HepG2 (cell line): Measurements from ENCODE around the gene TMEM11. TPM values are rescaled to one million over a fixed set of nuclear protein-coding genes. Genes with fewer than 3 reads are reported as not detected.

ENCODE experiments used
- ATAC-seq: fragments of 200-7000 bp; cut with Tn5 transposase; 3 replicates; pipeline ENCODE4 v1.9.1; 2020; ENCODE audit warnings: mild to moderate bottlenecking, moderate library complexity
- BruUV-seq: library from RNA; stranded (reverse); fragments of 400-500 nt; replicated peaks from 2 replicates; lab custom pipeline; 2021; lab: Mats Ljungman, UMichigan
- CTCF ChIA-PET: fragments of 300-600 bp; formaldehyde crosslinking; extraction: SDS; loops from one replicate; lab custom pipeline; 2021; ENCODE audit warnings: low total read pairs, inconsistent platforms, low intra/inter-chr PET ratio; lab: Yijun Ruan, JAX
- POLR2A ChIA-PET: fragments of 350-600 bp; sonication (Branson Sonifier 250); formaldehyde crosslinking; loops from one replicate; lab custom pipeline; 2020; ENCODE audit warnings: antibody characterized with exemption, inconsistent platforms; lab: Yijun Ruan, JAX
- DNase-seq: peaks from one replicate; pipeline ENCODE4 v3.0.0-alpha.2; 2015; ENCODE audit warnings: low spot score
- FAIRE-seq: peaks from 3 replicates; lab custom pipeline; 2011; peaks lifted over from hg19 to GRCh38; lab: Jason Lieb, UNC
- H2AFZ ChIP-seq: one replicate; pipeline ENCODE4 v1.6.1; 2011; ENCODE audit warnings: low read length, inconsistent platforms
- H3K27ac ChIP-seq: fragments of 300-600 bp; 3 replicates; pipeline ENCODE4 v1.8.0; 2011; ENCODE audit warnings: mixed run types, mild to moderate bottlenecking, mixed read lengths, low read length, inconsistent platforms; ENCODE audit not compliant: insufficient read depth; ENCODE audit errors: extremely low read length
- H3K27me3 ChIP-seq, 2 experiments: fragments of 200-600 bp in 1 of 2; 2 replicates in 1 of 2; 3 replicates in 1 of 2; pipeline versions ENCODE4 v1.6.0 to v1.8.0; 2011; ENCODE audit warnings: low read length in 2 of 2, mild to moderate bottlenecking in 2 of 2, moderate library complexity in 2 of 2, inconsistent platforms in 1 of 2; ENCODE audit not compliant: insufficient read depth in 2 of 2, control insufficient read depth in 1 of 2
- H3K36me3 ChIP-seq, 2 experiments: fragments of 200-600 bp in 1 of 2; replicated peaks in 1 of 2; 2 replicates in 1 of 2; 3 replicates in 1 of 2; pipeline versions ENCODE4 v1.5.1 to v1.8.0; 2011; ENCODE audit warnings: low read length in 2 of 2, inconsistent platforms in 1 of 2; ENCODE audit not compliant: insufficient read depth in 2 of 2, control insufficient read depth in 1 of 2
- H3K4me1 ChIP-seq: 2 replicates; pipeline ENCODE4 v1.5.1; 2012; ENCODE audit warnings: low read length, inconsistent platforms; ENCODE audit not compliant: insufficient read depth
- H3K4me2 ChIP-seq: 2 replicates; pipeline ENCODE4 v1.6.0; 2011; ENCODE audit warnings: low read depth, low read length, inconsistent platforms
- H3K4me3 ChIP-seq, 3 experiments: fragments of 200-600 bp in 1 of 3; sonication (generic), shearing (Covaris generic) in 1 of 3; replicated peaks in 1 of 3; 2 replicates each; pipeline ENCODE4 v1.5.1; 2011 to 2016; ENCODE audit warnings: low read length in 3 of 3, inconsistent platforms in 2 of 3, low read depth in 2 of 3, mild to moderate bottlenecking in 2 of 3, control low read depth in 1 of 3, mixed read lengths in 1 of 3; ENCODE audit not compliant: insufficient read depth in 1 of 3
- H3K79me2 ChIP-seq: one replicate; pipeline ENCODE4 v1.6.1; 2011; ENCODE audit warnings: low read length, inconsistent platforms; ENCODE audit not compliant: insufficient read depth
- H3K9ac ChIP-seq: 2 replicates; pipeline ENCODE4 v1.6.0; 2011; ENCODE audit warnings: mild to moderate bottlenecking, low read depth, low read length, inconsistent platforms; ENCODE audit not compliant: insufficient read depth
- H3K9me3 ChIP-seq: 2 replicates; pipeline ENCODE4 v1.5.1; 2012; ENCODE audit warnings: mild to moderate bottlenecking, low read length
- H4K20me1 ChIP-seq: 2 replicates; pipeline ENCODE4 v1.6.0; 2011; ENCODE audit warnings: inconsistent platforms, mild to moderate bottlenecking, low read length, moderate library complexity; ENCODE audit not compliant: insufficient read depth
- ATF4 ChIP-seq, 2 experiments: fragments of 450-650 bp in 1 of 2; sonication (generic) in 1 of 2; formaldehyde crosslinking; IDR thresholded peaks; 2 replicates each; pipeline versions ENCODE4 v1.5.0 to v1.8.0; 2020 to 2022; ENCODE audit warnings: mild to moderate bottlenecking in 1 of 2, missing genetic modification reagents in 1 of 2
- CEBPB ChIP-seq: IDR thresholded peaks from 2 replicates; pipeline ENCODE4 v1.6.1; 2011; ENCODE audit warnings: low read depth, low read length, improper control_type of control experiment, borderline replicate concordance
- CEBPG ChIP-seq: IDR thresholded peaks from 2 replicates; pipeline ENCODE4 v1.6.1; 2016
- CHD4 ChIP-seq: fragments of 200-600 bp; sonication (generic); IDR thresholded peaks from 2 replicates; pipeline ENCODE4 v1.7.0; 2017; ENCODE audit warnings: mild to moderate bottlenecking, low read length, borderline replicate concordance
- CTCF ChIP-seq: sonication (generic); formaldehyde crosslinking; IDR thresholded peaks from 2 replicates; pipeline ENCODE4 v1.5.0; 2020; ENCODE audit warnings: mild to moderate bottlenecking, missing genetic modification reagents, moderate library complexity
- PRPF4 ChIP-seq: fragments of 200-400 bp; formaldehyde crosslinking; IDR thresholded peaks from 2 replicates; pipeline ENCODE4 v1.6.1; 2016; ENCODE audit warnings: low read length, low read depth; ENCODE audit not compliant: poor library complexity, severe bottlenecking
- SMAD3 ChIP-seq: sonication (generic); formaldehyde crosslinking; IDR thresholded peaks from 2 replicates; pipeline ENCODE4 v1.4.0; 2020; ENCODE audit warnings: missing genetic modification reagents
- STAG1 ChIP-seq: sonication (generic); formaldehyde crosslinking; IDR thresholded peaks from 2 replicates; pipeline ENCODE4 v1.4.0; 2020; ENCODE audit warnings: missing genetic modification reagents
- TOE1 ChIP-seq: sonication (generic); formaldehyde crosslinking; IDR thresholded peaks from 2 replicates; pipeline ENCODE4 v1.4.0; 2020; ENCODE audit warnings: mild to moderate bottlenecking, missing genetic modification reagents
- WGBS: methylation state at CpG from one replicate; pipeline ENCODE4 v1.1.6; 2017; ENCODE audit warnings: low lambda C conversion rate; 5-methylcytosine and 5-hydroxymethylcytosine counted together
- in situ Hi-C: cut with HindIII; loops from 2 replicates; pipeline ENCODE4 v1.10.0; 2017; ENCODE audit warnings: low pct_unique_long_range_greater_than_20kb; ENCODE audit not compliant: extremely low pct_ligation_motif_present
- intact Hi-C: fragments of 100-400 bp; cut with micrococcal nuclease; formaldehyde crosslinking; loops from one replicate; pipeline ENCODE4 v1.10.0; 2022; ENCODE audit not compliant: unreplicated experiment
- polyA plus RNA-seq, 8 experiments: library from polyadenylated mRNA; depleted of rRNA in 3 of 8; stranded (reverse) in 7 of 8; unstranded in 1 of 8; fragments of >200 nt; fragmentation: Illumina TruSeq in 4 of 8; extraction: Trizol in 4 of 8; gene quantifications; 2 replicates each; pipeline versions ENCODE4 v1.2.1 to v1.2.3, GENCODE V29; 2011 to 2016; ENCODE audit warnings: low read depth in 4 of 8, missing spikeins in 1 of 8, mixed read lengths in 1 of 8; ENCODE audit not compliant: insufficient read depth in 1 of 8
- total RNA-seq, 5 experiments: library from RNA; depleted of rRNA; stranded (reverse); fragments of >200 nt; fragmentation: Illumina TruSeq; extraction: Trizol; gene quantifications; 2 replicates each; pipeline ENCODE4 v1.2.3, GENCODE V29; 2016; ENCODE audit warnings: low read depth in 1 of 5

Gene TMEM11
- total and polyA plus RNA-seq, 2 of the 13 experiments (the other 11 are each of a cell fraction or from before 2014, with no cell fraction given) = 18.7 to 35.0 TPM

GRCh38 chr17:21239680-21240368, 25.9 kb upstream of the TMEM11 start:
- no TSS peak for BruUV-seq
- in situ Hi-C loops = no loop called here
- H3K4me3 ChIP-seq = no peak overlapping the region
- no peak overlapping the region for H3K27ac ChIP-seq
- peak; percentile 66 for ATAC-seq
- no peaks in the 10 kb centered on the region; a peak in 1 of 5 replicates for H3K27me3 ChIP-seq
- 59% methylated on average over 4 of the region's 12 CpGs for WGBS
- H3K4me1 ChIP-seq = peaks cover 10% of the 10 kb centered on the region
- ChIA-PET POLR2A (interaction anchor here (0.7 kb wide), 1 partner anchor 197 kb away, joined by 3 read pairs; the partner anchor contains the start of gene USP22), CTCF (no interaction called here)
- H3K9ac ChIP-seq = no peak overlapping the region
- H3K9me3 ChIP-seq = no peaks in the 10 kb centered on the region
- peak; percentile 36 for FAIRE-seq
- no peak overlapping the region for H2AFZ ChIP-seq
- no peaks in the 10 kb centered on the region for H3K79me2 ChIP-seq
- H3K4me2 ChIP-seq = no peak overlapping the region
- H3K36me3 ChIP-seq = no peaks in the 10 kb centered on the region
- intact Hi-C loops = loop anchor here (5.0 kb wide), 1 partner anchor 113 kb away; the partner anchor contains the start of gene DHRS7B
- peak; percentile 44 for TF ChIP-seq CTCF (CRISPR knock-in tag)
- peak; percentile 38; the same call in 1 of the 2 replicates for TF ChIP-seq CEBPB
- peak; percentile 35; the same call in 1 of the 2 replicates for TF ChIP-seq STAG1 (CRISPR knock-in tag)
- peak; percentile 43; the same call in 1 of the 2 replicates for TF ChIP-seq CEBPG (CRISPR knock-in tag)
- TF ChIP-seq CHD4 = no peak
- TF ChIP-seq ATF4 (CRISPR knock-in tag; IDR thresholded peaks at IDR 0.05) = no peak
- no peak for TF ChIP-seq TOE1 (CRISPR knock-in tag)
- no peak for TF ChIP-seq PRPF4
- TF ChIP-seq SMAD3 (CRISPR knock-in tag) = no peak
- H4K20me1 ChIP-seq = no peaks in the 10 kb centered on the region
- peak; percentile 32 for DNase-seq
